Measurements from ENCODE around the gene GABRD.
"Not testable (repeated sequence)": the region's sequence is repeated elsewhere in the genome, so short reads cannot be mapped to it uniquely, and the experiment has no call there.

The GABRD gene

DNA sequence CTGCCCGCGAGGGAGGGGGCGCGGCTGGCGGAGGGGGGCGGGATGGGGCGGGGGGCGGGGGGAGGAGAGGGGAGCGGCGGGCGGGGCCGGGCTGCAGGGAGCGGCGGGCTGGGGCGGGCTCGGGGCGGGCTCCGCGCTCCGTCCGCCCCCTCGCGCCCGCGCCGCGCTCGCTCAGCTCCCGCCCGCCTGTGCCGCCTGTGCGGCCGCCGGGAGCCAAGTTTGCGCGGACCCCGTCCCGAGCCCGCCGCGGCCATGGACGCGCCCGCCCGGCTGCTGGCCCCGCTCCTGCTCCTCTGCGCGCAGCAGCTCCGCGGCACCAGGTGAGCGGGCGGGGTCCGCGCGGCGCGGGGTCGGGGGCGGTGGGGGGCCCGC, at the start of gene GABRD:
GABRD (plus strand) TSS at position 174 of the 372 bp plus-strand sequence; CDS start at position 253, 79 bp downstream.
- Histone ChIP-seq H3K4me3 (peak within 1 kb of the TSS in 3 of 7 experiments; percentile 10 to 36 (median 21)), H3K27ac (no peak within 1 kb of the TSS)

- no peak overlapping the region for H3K4me3 ChIP-seq
- H3K27ac ChIP-seq = no peak overlapping the region
Measured at GRCh38 chr1:1969505-1969900, 49.6 kb upstream of the GABRD start.

- no peak overlapping the region for H3K27ac ChIP-seq
Measured at GRCh38 chr1:1969953-1970716, 49.0 kb upstream of the GABRD start.

GRCh38 chr1:1971017-1971416, 48.1 kb upstream of the GABRD start:
- H3K4me3 ChIP-seq = no peak overlapping the region
- H3K27ac ChIP-seq = no peak overlapping the region

More at GRCh38 chr1:1969953-1970716, 49.0 kb upstream of the GABRD start:
- H3K4me3 ChIP-seq = no peak overlapping the region

DNA sequence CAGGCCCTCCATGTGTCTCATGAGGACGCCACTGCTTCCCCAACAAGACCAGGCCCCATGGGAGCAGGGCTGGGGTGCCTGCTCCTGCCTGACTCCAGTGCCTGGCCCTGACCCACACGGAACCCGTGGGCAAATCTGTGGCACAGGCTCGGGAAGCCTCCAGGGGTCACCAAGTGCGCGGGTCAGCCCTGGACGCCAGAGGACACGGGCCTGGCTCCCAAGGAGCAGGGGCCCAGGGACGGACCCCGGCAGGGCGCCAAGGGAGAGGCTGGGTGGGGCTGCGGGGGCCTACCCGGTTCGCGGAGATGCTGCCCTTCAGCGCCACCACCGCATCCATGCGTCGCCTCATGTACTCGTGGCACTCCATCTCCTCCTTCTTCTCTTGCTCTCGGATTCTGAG, 47.5 kb upstream of the GABRD start:
- Histone ChIP-seq H3K27ac (no peak overlapping the region), H3K4me3 (no peak overlapping the region)

GRCh38 chr1:1972976-1973715, 46.0 kb upstream of the GABRD start:
- H3K27ac ChIP-seq = no peak overlapping the region

DNA sequence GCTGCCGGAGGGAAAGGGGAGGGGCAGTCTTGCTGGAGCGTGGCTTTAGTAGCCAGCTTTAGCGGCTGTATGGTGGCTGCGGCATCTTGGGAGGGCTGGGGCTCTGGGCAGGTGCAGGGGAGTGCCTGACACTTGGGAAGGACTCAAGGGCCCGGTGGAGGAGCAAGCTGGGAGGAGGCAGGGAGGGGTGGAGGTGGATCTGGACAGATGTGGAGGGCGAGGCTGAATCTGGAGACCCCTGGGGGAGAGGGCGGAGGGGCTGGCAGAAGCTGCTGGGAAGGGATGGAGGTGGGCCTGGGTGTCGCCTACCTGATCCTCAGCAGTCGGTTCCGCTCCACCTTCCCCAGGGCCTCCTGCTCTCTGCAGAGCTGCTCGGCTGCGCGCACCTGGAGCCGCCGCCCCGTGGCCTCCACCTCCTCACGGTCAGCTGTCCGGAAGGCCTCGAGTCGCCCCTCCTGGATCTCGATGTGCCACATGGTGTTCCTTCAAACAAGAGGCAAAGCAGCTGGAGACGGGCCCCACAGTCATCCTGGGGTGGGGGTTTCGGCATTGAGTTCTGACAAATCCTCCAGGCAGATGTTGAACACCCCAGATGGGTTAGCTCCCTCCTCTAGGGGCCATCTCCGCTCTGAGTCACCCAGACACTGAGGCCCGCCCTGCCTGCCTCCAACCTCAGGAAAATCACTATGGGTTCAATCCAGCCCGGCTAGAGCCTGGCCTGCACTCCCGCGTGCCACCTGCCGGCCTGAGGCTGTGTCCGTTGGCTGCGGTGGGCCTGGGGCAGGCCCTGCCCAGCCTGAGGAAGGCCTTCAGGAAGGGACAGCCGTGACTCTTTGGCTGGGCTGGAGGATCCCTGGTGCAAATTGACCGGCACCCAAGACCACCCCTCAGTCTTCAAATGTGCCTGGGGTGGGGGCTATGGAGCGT, 45.2 kb upstream of the GABRD start:
- H3K27ac ChIP-seq = no peak overlapping the region

More at GRCh38 chr1:1972976-1973715, 46.0 kb upstream of the GABRD start:
- no peak overlapping the region for H3K4me3 ChIP-seq

DNA sequence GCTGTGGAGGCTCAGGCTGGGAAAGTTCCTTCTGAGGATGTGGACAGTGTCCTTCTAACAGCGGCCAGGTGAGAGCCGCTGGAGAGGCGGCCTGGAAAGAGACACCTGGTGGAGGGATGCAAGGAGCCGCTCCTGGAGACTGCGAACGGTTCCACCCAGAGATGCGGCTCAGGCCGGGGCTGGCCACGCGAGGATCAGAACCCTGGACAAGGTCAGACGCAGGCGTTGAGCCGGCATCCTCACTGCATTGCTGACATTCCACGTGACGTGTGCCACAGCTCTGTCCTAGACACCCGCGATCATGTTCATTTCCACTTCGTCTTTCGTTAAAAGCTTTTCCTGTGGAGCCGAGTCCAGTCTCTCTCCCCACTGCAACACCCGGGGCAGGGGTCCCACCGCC, 44.3 kb upstream of the GABRD start:
- H3K4me3 ChIP-seq = no peak overlapping the region
- no peak overlapping the region for H3K27ac ChIP-seq

More for the DNA sequence above, 45.2 kb upstream of the GABRD start:
- H3K4me3 ChIP-seq = no peak overlapping the region

DNA sequence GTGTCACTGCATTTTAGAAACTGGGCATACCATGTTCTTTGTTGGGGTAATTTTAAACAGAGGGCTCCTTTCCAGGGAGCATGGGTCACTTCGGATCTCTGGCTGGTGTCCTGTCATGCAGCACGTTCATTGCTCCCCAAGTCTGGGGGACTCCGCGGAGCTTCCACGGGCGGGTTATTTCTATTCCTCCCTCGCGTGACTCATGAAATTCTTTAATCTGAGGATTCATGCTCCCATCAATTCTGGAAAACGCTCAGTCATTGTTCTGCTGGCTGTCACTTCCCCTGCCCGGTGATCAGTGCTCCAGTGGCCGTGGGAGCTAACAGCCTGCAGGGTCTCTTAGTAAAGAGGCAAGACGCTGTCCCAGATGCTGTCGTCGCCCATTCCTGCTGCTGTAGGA, 43.6 kb upstream of the GABRD start:
- no peak overlapping the region for H3K27ac ChIP-seq

DNA sequence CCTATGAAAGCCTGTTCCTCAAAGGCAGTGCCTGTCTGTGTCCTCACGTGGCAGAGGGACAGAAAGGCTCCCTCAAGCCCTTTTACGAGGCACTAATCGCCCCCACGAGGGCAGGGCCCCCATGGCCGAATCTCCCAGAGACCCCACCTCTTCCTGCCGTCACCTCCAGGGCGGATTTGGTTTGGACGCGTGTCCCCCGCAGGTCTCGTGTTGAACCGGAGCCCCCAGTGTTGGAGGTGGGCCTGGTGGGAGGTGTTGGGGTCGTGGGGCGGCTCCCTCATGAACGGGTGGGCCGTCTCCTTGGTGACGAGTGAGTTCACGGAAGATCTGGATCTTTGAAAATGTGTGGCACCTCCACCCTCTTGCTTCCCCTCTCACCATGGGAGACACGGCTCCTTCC, 43.1 kb upstream of the GABRD start:
- Histone ChIP-seq H3K4me3 (no peak overlapping the region), H3K27ac (no peak overlapping the region)

More for the DNA sequence above, 43.6 kb upstream of the GABRD start:
- H3K4me3 ChIP-seq = no peak overlapping the region

DNA sequence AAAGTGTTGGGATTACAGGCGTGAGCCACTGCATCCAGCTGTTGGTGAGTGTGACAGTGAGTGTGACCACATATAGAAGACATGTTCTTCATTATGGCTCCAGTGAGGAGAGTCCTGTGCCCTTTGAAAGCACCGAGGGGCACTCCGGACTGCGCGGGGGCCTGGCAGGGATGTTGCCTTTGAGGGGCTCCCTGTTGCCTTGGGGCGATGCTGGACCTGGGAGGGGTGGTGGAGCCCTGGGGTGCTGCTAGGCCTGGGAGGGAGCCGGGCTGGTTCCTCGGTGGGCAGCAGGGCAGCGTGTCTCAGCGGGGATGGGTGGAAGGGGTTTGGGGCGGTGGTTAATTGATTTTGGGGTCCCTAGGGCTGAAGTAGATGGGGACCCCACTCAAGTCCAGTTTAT, 41.0 kb upstream of the GABRD start:
- no peak overlapping the region for H3K4me3 ChIP-seq
- no peak overlapping the region for H3K27ac ChIP-seq

DNA sequence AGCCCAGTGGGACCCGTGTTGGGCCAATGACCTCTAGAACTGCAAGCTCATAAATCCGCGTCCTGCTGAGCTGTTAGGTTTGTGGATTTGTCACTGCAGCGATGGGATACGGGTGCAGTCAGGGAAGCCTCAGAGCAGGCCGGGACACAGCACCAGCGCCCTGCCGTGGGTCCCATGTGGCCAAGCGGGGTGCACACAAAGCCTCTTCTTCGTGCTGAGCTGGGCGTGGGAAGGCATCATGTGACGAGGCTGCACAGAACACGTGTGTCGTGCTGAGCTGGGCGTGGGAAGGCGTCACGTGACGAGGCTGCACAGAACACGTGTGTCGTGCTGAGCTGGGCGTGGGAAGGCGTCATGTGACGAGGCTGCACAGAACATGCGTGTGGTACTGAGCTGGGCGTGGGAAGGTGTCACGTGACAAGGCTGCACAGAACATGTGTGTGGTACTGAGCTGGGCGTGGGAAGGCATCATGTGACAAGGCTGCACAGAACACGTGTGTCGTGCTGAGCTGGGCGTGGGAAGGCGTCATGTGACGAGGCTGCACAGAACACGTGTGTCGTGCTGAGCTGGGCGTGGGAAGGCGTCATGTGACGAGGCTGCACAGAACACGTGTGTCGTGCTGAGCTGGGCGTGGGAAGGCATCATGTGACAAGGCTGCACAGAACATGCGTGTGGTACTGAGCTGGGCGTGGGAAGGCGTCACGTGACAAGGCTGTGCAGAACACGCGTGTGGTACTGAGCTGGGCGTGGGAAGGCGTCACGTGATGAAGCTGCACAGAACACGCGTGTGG, 40.3 kb upstream of the GABRD start:
- H3K4me3 ChIP-seq, H3K27ac ChIP-seq: not testable (repeated sequence)

DNA sequence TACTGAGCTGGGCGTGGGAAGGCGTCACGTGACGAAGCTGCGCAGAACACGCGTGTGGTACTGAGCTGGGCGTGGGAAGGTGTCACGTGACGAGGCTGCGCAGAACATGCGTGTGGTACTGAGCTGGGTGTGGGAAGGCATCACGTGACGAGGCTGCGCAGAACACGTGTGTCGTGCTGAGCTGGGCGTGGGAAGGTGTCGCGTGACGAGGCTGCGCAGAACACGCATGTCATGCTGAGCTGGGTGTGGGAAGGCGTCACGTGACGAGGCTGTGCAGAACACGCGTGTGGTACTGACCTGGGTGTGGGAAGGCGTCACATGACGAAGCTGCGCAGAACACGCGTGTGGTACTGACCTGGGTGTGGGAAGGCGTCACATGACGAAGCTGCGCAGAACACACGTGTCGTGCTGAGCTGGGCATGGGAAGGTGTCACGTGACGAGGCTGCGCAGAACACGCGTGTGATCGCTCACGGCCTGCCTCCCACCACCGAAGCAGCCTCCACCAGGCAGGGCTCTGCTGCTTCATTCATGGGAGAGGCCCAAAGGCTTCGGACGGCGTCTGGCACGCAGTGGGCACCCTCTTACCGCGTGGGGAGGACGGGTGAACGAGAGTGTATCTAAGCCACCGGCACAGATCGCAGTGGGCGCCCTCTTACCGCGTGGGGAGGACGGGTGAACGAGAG, 39.5 kb upstream of the GABRD start:
- H3K4me3 ChIP-seq = no peak overlapping the region
- no peak overlapping the region for H3K27ac ChIP-seq

GRCh38 chr1:1980467-1981141, 38.5 kb upstream of the GABRD start:
- Histone ChIP-seq H3K4me3 (no peak overlapping the region), H3K27ac (no peak overlapping the region)

GRCh38 chr1:1981142-1981500, 38.0 kb upstream of the GABRD start:
- Histone ChIP-seq H3K4me3 (no peak overlapping the region), H3K27ac (no peak overlapping the region)

GRCh38 chr1:1981631-1982327, 37.4 kb upstream of the GABRD start:
- not testable (repeated sequence) for H3K27ac ChIP-seq, H3K4me3 ChIP-seq

GRCh38 chr1:1982379-1983232, 36.5 kb upstream of the GABRD start:
- Histone ChIP-seq H3K4me3 (no peak overlapping the region), H3K27ac (no peak overlapping the region)

All from skin epidermis (tissue), 12 donors.